ENCODE measurements around the gene RANBP10.
"Not testable (repeated sequence)": the region's sequence is repeated elsewhere in the genome, so short reads cannot be mapped to it uniquely, and the experiment has no call there.

The RANBP10 gene

GRCh38 chr16:67806428-67807147 is at the start of gene RANBP10, which contains the start of gene TSNAXIP1:
RANBP10 (minus strand) TSS chr16:67806560; CDS start chr16:67806536, 24 bp downstream.
TSNAXIP1 (plus strand) TSS chr16:67806889; CDS start chr16:67807150, 261 bp downstream.
- peak; percentile 98 for DNase-seq

DNA sequence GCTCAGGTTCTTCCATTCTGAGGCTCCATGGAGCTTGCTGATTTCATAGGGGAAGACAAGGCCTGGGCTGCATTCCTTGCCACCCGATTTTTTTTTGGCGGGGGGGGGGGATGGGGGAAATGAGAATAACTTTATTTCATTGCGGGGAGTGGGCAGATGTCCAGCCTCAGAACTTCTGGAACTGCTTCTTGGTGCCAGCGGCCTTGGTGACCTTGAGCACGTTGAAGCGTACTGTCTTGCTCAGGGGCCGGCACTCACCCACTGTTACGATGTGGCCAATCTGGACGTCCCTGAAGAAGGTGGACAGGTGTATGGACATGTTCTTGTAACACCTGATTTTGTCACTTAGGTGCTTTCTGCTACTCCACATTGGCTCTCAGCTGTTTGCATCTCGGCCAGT is 49.4 kb upstream of the RANBP10 start:
- no peak for DNase-seq

DNA sequence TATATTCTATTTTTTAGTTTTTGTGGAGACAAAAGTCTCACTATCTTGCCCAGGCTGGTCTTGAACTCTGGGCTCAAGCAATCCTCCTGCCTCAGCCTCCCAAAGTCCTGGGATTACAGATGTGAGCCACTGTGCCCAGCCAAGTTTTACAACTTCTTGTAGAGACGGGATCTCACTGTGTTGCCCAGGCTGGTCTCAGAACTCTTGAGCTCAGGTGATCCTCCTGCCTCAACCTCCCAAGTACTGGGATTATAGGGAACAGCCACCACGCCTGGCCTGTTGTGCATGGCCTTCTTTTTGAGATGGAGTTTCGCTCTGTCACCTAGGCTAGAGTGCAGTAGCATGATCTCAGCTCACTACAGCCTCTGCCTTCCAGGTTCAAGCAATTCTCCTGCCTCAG is 47.3 kb upstream of the RANBP10 start:
- no peak for DNase-seq

DNA sequence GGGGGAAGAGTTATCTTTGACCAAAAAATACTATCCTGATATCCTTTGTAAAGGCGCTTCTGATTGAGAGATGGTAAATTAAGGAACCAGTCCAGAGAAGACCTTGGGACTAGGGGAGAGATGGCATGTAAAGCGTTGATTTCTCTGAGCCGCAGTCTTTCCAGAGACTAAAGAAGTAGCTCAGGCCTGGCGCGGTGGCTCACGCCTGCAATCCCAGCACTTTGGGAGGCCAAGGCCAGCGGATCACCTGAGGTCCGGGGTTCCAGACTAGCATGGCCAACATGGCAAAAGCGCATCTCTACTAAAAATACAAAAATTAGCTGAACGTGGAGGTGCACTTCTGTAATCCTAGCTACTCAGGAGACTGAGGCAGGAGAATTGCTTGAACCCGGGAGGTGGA is 41.8 kb upstream of the RANBP10 start:
- DNase-seq = no peak

- DNase-seq = peak; percentile 31
These were observed 40.9 kb upstream of the RANBP10 start, which contains the start of gene CENPT for GRCh38 chr16:67847064-67847861. CENPT (minus strand) TSS chr16:67847693; CDS start chr16:67833859, 13,834 bp downstream.

DNA sequence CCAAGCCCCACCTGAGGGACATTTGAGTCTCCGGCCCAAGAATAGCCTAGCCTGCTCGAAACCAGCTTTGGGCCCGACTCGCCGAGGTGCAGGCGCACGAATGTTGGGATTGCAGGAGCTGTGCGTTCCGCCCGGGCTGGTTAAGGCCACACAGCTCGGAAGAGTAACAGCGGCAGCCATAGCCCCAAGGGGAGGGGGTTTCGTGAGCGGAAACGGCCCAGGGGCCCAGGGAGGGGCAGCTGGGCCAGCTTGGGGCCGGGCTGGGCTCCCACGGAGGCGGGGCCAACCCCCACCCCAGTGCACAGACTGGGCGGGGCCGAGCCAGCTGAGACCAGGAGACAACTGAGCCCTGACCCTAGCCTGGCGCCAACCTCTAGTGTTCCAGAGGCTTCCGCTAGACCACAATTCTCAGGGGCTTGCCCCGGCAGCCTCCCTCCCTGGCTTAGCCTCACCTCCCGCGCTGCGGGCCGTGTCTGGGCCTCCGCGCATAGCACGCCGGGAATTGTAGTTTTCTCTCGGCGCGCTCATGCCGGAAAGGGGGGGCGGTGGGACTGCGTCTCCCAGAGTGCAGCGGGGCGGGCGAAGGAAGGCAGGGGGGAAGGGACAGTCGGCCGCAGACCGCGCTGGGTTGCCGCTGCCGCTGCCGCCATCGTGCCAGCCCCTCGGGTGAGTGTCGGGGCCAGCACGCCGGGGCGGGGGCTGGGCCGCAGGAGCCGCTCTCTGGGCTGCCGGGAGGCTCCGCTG is 40.1 kb upstream of the RANBP10 start, which contains the start of gene NUTF2:
Gene NUTF2, plus strand, starts transcription at position 614 of the 744 bp plus-strand sequence. CDS start 18,198 bp downstream, outside the sequence.
- peak; percentile 86 for DNase-seq

DNA sequence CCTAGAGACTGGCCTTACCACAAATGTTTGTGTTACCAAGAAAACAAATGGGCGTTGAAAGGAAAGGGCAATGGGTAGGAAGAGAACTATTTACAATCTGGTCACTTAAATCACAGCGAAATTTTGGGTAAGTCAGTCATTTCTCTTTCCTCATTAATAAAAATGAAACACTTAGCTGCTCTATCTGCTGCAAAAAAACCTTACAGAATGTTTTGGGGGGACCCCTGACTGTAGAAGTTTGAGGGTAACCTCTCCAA is 39.6 kb upstream of the RANBP10 start:
- no peak for DNase-seq

- no peak for DNase-seq
These were observed 39.1 kb upstream of the RANBP10 start for GRCh38 chr16:67845291-67846062.

GRCh38 chr16:67844497-67844896 is 38.1 kb upstream of the RANBP10 start:
- no peak for DNase-seq

- no peak for DNase-seq
These were observed 37.0 kb upstream of the RANBP10 start for GRCh38 chr16:67843343-67843765.

- peak; percentile 6 for DNase-seq
These were observed 36.4 kb upstream of the RANBP10 start for GRCh38 chr16:67842509-67843342.

- DNase-seq = peak; percentile 89
These were observed 35.6 kb upstream of the RANBP10 start, which contains the start of gene THAP11 for GRCh38 chr16:67841816-67842508. THAP11 (plus strand) TSS chr16:67842320; CDS start chr16:67842555, 235 bp downstream.

DNA sequence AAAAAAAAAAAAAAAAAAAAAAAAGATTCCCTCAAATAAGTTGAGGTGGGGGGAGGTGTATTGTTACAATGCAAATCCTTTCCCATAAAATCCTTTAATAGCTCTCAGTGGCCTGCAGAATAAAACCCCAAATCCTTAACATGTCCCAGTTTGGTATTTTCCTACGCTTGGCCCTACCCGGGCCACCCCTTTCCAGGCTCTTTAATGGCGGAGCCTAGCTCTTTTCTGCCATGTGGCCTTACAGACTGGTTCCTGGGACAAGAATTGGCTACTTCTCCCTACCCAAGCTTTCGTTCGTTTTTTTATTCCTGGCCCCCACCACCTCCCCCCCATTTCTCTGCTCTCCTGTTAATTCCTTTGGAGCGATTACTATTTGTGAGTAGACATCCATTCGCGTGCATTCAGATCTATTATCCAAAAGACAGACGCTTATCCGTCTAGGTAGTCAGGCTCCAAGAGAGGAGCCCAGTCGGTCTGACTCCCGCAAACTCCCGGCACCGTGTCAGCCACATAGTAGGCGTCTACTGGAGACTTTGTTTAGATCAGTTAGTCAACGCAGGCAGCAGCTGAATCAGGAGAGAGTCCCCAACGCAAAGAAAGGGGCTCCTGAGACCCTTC is 34.9 kb upstream of the RANBP10 start:
- DNase-seq = no peak

DNA sequence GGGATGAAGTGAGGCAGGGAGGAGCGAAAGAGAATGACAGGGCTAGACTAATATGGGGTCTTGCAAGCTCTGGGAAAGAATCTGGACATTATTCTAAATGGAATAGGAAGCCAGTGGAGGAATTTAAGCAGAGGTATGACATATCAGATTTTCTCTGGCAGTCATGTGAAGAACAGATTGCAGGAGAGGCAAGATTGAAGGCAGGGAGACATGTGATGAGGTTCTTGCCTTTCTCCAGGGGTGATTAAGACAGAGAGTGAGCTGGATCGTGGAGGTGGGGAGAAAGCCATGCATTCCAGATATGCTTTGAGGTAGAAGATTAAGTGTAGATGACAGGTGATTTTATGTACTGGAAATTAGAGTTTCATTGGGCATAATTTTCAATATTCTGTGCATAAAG is 31.5 kb upstream of the RANBP10 start:
- no peak for DNase-seq

DNA sequence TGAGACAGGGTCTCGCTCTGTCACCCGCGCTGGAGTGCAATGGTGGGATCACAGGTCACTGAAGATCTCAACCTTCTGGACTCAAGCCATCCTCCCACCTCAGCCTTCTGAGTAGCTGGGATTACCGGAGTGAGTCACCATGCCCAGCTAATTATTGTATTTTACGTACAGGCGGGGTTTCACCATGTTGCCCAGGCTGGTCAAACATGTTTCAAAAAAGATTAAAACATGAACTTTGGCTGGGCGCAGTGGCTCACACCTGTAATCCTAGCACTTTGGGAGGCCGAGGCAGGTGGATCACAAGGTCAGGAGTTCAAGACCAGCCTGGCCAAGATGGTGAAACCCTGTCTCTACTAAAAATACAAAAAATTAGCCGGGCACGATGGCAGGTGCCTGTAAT is 30.8 kb upstream of the RANBP10 start:
- not testable (repeated sequence) for DNase-seq

DNA sequence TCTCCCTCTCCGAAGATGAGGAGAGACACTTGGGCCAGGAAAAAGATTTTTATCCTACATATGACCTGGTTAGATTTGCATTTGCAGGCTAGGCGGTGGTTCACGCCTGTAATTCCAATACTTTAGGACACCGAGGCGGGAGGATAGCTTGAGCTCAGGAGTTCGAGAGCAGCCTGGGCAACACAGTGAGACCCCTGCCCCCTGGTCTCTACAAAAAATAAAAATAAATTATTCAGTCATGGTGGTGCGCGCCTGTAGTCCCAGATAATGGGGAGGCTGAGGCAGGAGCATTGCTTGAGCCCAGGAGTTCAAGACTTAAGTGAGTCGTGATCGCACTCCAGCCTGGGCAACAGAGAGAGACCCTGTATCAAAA is 27.9 kb upstream of the RANBP10 start:
- DNase-seq = no peak

DNA sequence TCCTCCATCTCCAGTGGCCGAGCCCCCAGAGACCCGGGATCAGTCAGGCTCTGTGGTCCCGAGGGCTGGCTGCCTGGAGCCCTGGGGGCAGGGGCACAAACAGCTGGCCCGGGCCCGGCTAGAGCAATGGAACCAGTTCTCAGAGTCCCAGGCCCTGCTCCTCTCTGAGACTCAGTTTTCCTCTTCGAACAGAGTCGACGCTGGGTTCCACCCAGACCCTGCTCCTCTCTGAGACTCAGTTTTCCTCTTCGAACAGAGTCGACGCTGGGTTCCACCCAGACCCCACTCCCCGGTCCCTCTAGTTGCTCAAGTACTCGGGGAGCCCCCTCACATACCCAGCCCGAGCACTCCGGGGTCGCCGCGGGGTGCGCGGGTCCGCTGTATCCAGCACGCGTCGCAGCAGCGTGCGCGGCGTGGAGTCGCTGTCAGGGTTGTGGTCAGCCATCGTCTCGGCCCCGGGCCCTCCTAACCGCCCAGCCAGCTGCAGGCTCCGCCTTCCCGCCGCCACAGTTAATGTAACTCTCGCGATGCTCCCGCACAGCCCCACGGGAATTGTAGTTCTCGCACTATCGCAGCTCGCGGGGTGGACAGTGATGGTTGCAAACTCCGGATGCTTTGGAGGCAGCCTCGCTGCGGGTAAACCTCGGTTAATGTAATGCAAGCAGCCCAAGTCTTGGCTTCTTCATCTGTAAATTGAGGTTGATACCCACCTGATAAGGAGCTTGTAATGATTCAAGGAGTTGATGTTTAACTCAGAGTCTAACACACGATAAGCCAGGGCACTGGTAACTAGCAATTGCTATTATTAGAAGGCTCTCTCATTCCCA is 27.3 kb upstream of the RANBP10 start:
- peak; percentile 71 for DNase-seq

- DNase-seq = no peak
These were observed 26.7 kb upstream of the RANBP10 start for GRCh38 chr16:67833030-67833414.

DNA sequence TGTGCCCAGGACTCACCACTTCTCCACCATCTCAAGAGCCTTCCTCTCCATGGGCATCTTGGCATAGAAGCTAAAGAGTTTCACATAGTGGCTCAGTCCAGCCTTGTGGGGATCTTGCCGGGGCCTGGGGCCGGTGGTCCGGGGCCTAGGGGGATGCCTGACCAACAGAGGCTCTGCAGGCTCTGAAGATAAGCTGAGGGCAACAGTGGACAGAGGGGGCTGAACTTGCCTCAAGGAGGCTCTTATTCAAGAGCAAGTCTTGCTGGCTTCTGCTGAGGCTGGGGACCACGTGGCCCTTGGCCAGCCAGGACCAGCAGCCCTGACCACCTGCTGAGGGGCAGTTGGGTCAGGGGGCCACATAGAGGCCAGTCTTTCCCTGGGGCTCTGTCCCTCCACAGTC is 22.3 kb upstream of the RANBP10 start:
- DNase-seq = no peak

GRCh38 chr16:67825906-67826305 is 19.5 kb upstream of the RANBP10 start:
- no peak for DNase-seq
